HEK293 (cell line): ENCODE data around the gene ACTR3C.

Experiments
- AEBP2 ChIP-seq: fragments of 450-650 bp; formaldehyde crosslinking; IDR thresholded peaks from 2 replicates; pipeline ENCODE4 v1.5.1; 2016; ENCODE audit warnings: missing biosample characterization, missing genetic modification characterization, borderline replicate concordance
- CTCF ChIP-seq: fragments of 450-650 bp; formaldehyde crosslinking; IDR thresholded peaks from 2 replicates; pipeline ENCODE4 v1.5.1; 2016; ENCODE audit warnings: missing biosample characterization, missing genetic modification characterization
- KLF17 ChIP-seq: fragments of 450-650 bp; formaldehyde crosslinking; IDR thresholded peaks from 2 replicates; pipeline ENCODE4 v1.5.1; 2016; ENCODE audit warnings: missing biosample characterization, missing genetic modification characterization
- TSHZ1 ChIP-seq: fragments of 450-650 bp; formaldehyde crosslinking; IDR thresholded peaks from 2 replicates; pipeline ENCODE4 v1.5.1; 2016; ENCODE audit warnings: missing biosample characterization, missing genetic modification characterization, borderline replicate concordance
- YY1 ChIP-seq: fragments of 450-650 bp; formaldehyde crosslinking; IDR thresholded peaks from 2 replicates; pipeline ENCODE4 v1.5.1; 2018; ENCODE audit warnings: missing biosample characterization, missing genetic modification characterization
- ZBTB8A ChIP-seq: fragments of 450-650 bp; formaldehyde crosslinking; IDR thresholded peaks from 2 replicates; pipeline ENCODE4 v1.5.1; 2016; ENCODE audit warnings: missing biosample characterization, missing genetic modification characterization
- ZNF24 ChIP-seq: fragments of 450-650 bp; formaldehyde crosslinking; IDR thresholded peaks from 2 replicates; pipeline ENCODE4 v1.5.1; 2016; ENCODE audit warnings: missing biosample characterization, missing genetic modification characterization
- ZNF473 ChIP-seq: fragments of 450-650 bp; formaldehyde crosslinking; IDR thresholded peaks from 2 replicates; pipeline ENCODE4 v1.5.1; 2017; ENCODE audit warnings: missing biosample characterization, missing genetic modification characterization
- ZNF660 ChIP-seq: fragments of 450-650 bp; IDR thresholded peaks from 2 replicates; pipeline ENCODE4 v1.5.1; 2018; ENCODE audit warnings: missing biosample characterization, mild to moderate bottlenecking, missing genetic modification characterization
- ZNF76 ChIP-seq: fragments of 450-650 bp; formaldehyde crosslinking; IDR thresholded peaks from 2 replicates; pipeline ENCODE4; 2016; ENCODE audit warnings: low read depth, missing biosample characterization, missing genetic modification characterization, borderline replicate concordance
- ZNF837 ChIP-seq: fragments of 450-650 bp; formaldehyde crosslinking; IDR thresholded peaks from 2 replicates; pipeline ENCODE4 v1.5.1; 2016; ENCODE audit warnings: missing biosample characterization, missing genetic modification characterization

GRCh38 chr7:150358988-150359621, 35.8 kb upstream of the ACTR3C start:
- TF ChIP-seq ZNF76 (tag by site-specific recombination) (no peak), CTCF (no peak), ZNF837 (no peak), YY1 (tag by site-specific recombination) (no peak), KLF17 (tag by site-specific recombination) (no peak), ZNF473 (tag by site-specific recombination) (0 out of 2 replicates have a peak, but pooled peaks have one; percentile 23), ZNF660 (tag by site-specific recombination) (no peak), ZNF24 (tag by site-specific recombination) (no peak), TSHZ1 (tag by site-specific recombination) (no peak), ZBTB8A (no peak), AEBP2 (no peak)
